OCI-LY1 (cell line): ENCODE measurements around the gene CR1.

ENCODE experiments used
- H2AFZ ChIP-seq: fragments of 200-600 bp; sonication (generic), shearing (Covaris generic); 2 replicates; pipeline ENCODE4 v1.6.0; 2014; ENCODE audit warnings: antibody characterized with exemption, mild to moderate bottlenecking, low read length
- H3F3A ChIP-seq: fragments of 200-600 bp; sonication (generic), shearing (Covaris generic); 2 replicates; pipeline ENCODE4 v1.6.0; 2014; ENCODE audit warnings: mild to moderate bottlenecking, antibody characterized with exemption, low read length, moderate library complexity; ENCODE audit not compliant: insufficient read depth
- H3K27ac ChIP-seq: fragments of 200-600 bp; sonication (generic); 2 replicates; pipeline ENCODE4 v1.5.1; 2014; ENCODE audit warnings: low read length, mixed run types, mild to moderate bottlenecking, low read depth; ENCODE audit not compliant: poor library complexity, severe bottlenecking
- H3K27me3 ChIP-seq: fragments of 200-600 bp; sonication (generic); 2 replicates; pipeline ENCODE4 v1.6.0; 2014; ENCODE audit warnings: antibody characterized with exemption, mild to moderate bottlenecking, low read length, moderate library complexity; ENCODE audit not compliant: insufficient read depth
- H3K36me3 ChIP-seq: fragments of 200-600 bp; sonication (generic); 2 replicates; pipeline ENCODE4 v1.6.1; 2014; ENCODE audit warnings: mild to moderate bottlenecking, antibody characterized with exemption, low read length, moderate library complexity, mixed read lengths; ENCODE audit not compliant: insufficient read depth
- H3K4me1 ChIP-seq: fragments of 200-600 bp; sonication (generic); 2 replicates; pipeline ENCODE4 v1.5.1; 2014; ENCODE audit warnings: mild to moderate bottlenecking, low read length, moderate library complexity; ENCODE audit not compliant: insufficient read depth, severe bottlenecking
- H3K4me2 ChIP-seq: fragments of 200-600 bp; sonication (generic), shearing (Covaris generic); 2 replicates; pipeline ENCODE4 v1.6.1; 2014; ENCODE audit warnings: low read length
- H3K4me3 ChIP-seq: fragments of 200-600 bp; sonication (generic); 2 replicates; pipeline ENCODE4 v1.5.1; 2014; ENCODE audit warnings: low read length, low read depth, mild to moderate bottlenecking, mixed read lengths; ENCODE audit not compliant: poor library complexity, severe bottlenecking
- H3K79me2 ChIP-seq: fragments of 200-600 bp; shearing (Covaris generic); 2 replicates; pipeline ENCODE4 v1.6.1; 2016; ENCODE audit warnings: mixed run types, low read length, mixed read lengths; ENCODE audit not compliant: insufficient read depth
- H3K9ac ChIP-seq: fragments of 200-600 bp; sonication (generic), shearing (Covaris generic); 2 replicates; pipeline ENCODE4 v1.6.1; 2014; ENCODE audit warnings: mild to moderate bottlenecking, low read length, mixed read lengths
- H3K9me2 ChIP-seq: fragments of 200-600 bp; sonication (generic), shearing (Covaris generic); 2 replicates; pipeline ENCODE4 v1.6.1; 2014; ENCODE audit warnings: low read depth, mild to moderate bottlenecking, low read length, mixed read lengths
- H3K9me3 ChIP-seq: fragments of 200-600 bp; shearing (Covaris generic); 2 replicates; pipeline ENCODE4 v1.6.1; 2014; ENCODE audit warnings: low read length, mixed read lengths
- H4K20me1 ChIP-seq: fragments of 200-600 bp; sonication (generic), shearing (Covaris generic); 2 replicates; pipeline ENCODE4 v1.6.0; 2016; ENCODE audit warnings: mild to moderate bottlenecking, low read length; ENCODE audit not compliant: insufficient read depth
- CTCF ChIP-seq: fragments of 200-600 bp; sonication (generic), shearing (Covaris generic); IDR thresholded peaks from 2 replicates; pipeline ENCODE4 v1.5.1; 2017; ENCODE audit warnings: mild to moderate bottlenecking, antibody characterized with exemption, low read length, moderate library complexity, mixed read lengths
- EZH2 ChIP-seq: fragments of 200-600 bp; sonication (generic), shearing (Covaris generic); IDR thresholded peaks from 2 replicates; pipeline ENCODE4 v1.8.0; 2017; ENCODE audit warnings: borderline replicate concordance, mixed run types, mild to moderate bottlenecking, antibody characterized with exemption, low read length, moderate library complexity, mixed read lengths

Gene CR1

GRCh38 chr1:207455183-207455754 is 40.7 kb upstream of the CR1 start:
- H3K27me3 ChIP-seq, result no peaks in the 10 kb centered on the region
- H3K9me3 ChIP-seq, result no peaks in the 10 kb centered on the region
- H2AFZ ChIP-seq, result no peak overlapping the region
- H3K36me3 ChIP-seq, result no peaks in the 10 kb centered on the region
- no peaks in the 10 kb centered on the region for H3F3A ChIP-seq
- H3K79me2 ChIP-seq, result no peaks in the 10 kb centered on the region
- peaks cover 10% of the 10 kb centered on the region for H3K4me1 ChIP-seq
- no peak overlapping the region for H3K4me2 ChIP-seq
- no peak overlapping the region for H3K27ac ChIP-seq
- H3K9me2 ChIP-seq, result no peaks in the 10 kb centered on the region
- H3K9ac ChIP-seq, result no peak overlapping the region
- TF ChIP-seq EZH2, result no peak
- no peak for TF ChIP-seq CTCF
- H3K4me3 ChIP-seq, result no peak overlapping the region
- H4K20me1 ChIP-seq, result no peaks in the 10 kb centered on the region

GRCh38 chr1:207458414-207458813 is 37.5 kb upstream of the CR1 start:
- no peak for TF ChIP-seq CTCF
- TF ChIP-seq EZH2, result no peak
- Histone ChIP-seq H4K20me1 (no peaks in the 10 kb centered on the region), H3K27me3 (no peaks in the 10 kb centered on the region), H3F3A (no peaks in the 10 kb centered on the region), H2AFZ (no peak overlapping the region), H3K9me3 (no peaks in the 10 kb centered on the region), H3K9me2 (no peaks in the 10 kb centered on the region), H3K79me2 (no peaks in the 10 kb centered on the region), H3K36me3 (no peaks in the 10 kb centered on the region), H3K27ac (no peak overlapping the region), H3K4me2 (no peak overlapping the region), H3K9ac (no peak overlapping the region), H3K4me3 (no peak overlapping the region), H3K4me1 (peaks cover 10% of the 10 kb centered on the region)

- no peak overlapping the region for H2AFZ ChIP-seq
- peaks cover 9% of the 10 kb centered on the region for H3K4me1 ChIP-seq
- no peaks in the 10 kb centered on the region for H3K79me2 ChIP-seq
- H3K27ac ChIP-seq, result no peak overlapping the region
- no peak overlapping the region for H3K4me2 ChIP-seq
- no peaks in the 10 kb centered on the region for H3K27me3 ChIP-seq
- no peaks in the 10 kb centered on the region for H3K9me2 ChIP-seq
- H4K20me1 ChIP-seq, result no peaks in the 10 kb centered on the region
- H3K36me3 ChIP-seq, result no peaks in the 10 kb centered on the region
- TF ChIP-seq CTCF (no peak), EZH2 (no peak)
- H3K9me3 ChIP-seq, result no peaks in the 10 kb centered on the region
- no peak overlapping the region for H3K4me3 ChIP-seq
- H3F3A ChIP-seq, result no peaks in the 10 kb centered on the region
- H3K9ac ChIP-seq, result no peak overlapping the region
Observed at GRCh38 chr1:207459008-207459407, 36.9 kb upstream of the CR1 start.
